H1 (cell line): ENCODE results near the gene TMED8. TPM values are rescaled to one million over a fixed set of nuclear protein-coding genes. Genes with fewer than 3 reads are reported as not detected.

ENCODE experiments used
- CTCF ChIA-PET: fragments of 300-600 bp; sonication (Branson Sonifier 250); formaldehyde crosslinking; loops from one replicate; lab custom pipeline; 2021; ENCODE audit not compliant: partially characterized antibody; lab: Charles Lee
- POLR2A ChIA-PET: fragments of 300-600 bp; sonication (Branson Sonifier 250); formaldehyde crosslinking; loops from one replicate; lab custom pipeline; 2021; ENCODE audit warnings: inconsistent platforms; ENCODE audit not compliant: partially characterized antibody; lab: Charles Lee
- DNase-seq, 2 experiments: peaks; one replicate each; pipeline versions ENCODE4 v3.0.0 to v3.0.0-alpha.2; 2010 to 2022; ENCODE audit warnings: low spot score in 2 of 2, low read depth in 1 of 2, mixed read lengths in 1 of 2
- FAIRE-seq: peaks from 2 replicates; lab custom pipeline; 2011; peaks lifted over from hg19 to GRCh38; lab: Jason Lieb, UNC
- H2AFZ ChIP-seq: 2 replicates; pipeline ENCODE4 v1.8.1; 2012; ENCODE audit warnings: low read length, inconsistent platforms
- H2AK5ac ChIP-seq: 2 replicates; pipeline ENCODE4 v1.6.1; 2013; ENCODE audit warnings: low read depth, low read length
- H2BK120ac ChIP-seq: replicated peaks from 2 replicates; pipeline ENCODE3; 2013; ENCODE audit warnings: low read depth, low read length, inconsistent platforms
- H2BK12ac ChIP-seq: 2 replicates; pipeline ENCODE4 v1.6.1; 2013; ENCODE audit warnings: low read depth, low read length
- H2BK15ac ChIP-seq: 2 replicates; pipeline ENCODE4 v1.6.1; 2013; ENCODE audit warnings: low read length
- H2BK20ac ChIP-seq: 2 replicates; pipeline ENCODE4 v1.6.1; 2013; ENCODE audit warnings: low read length
- H2BK5ac ChIP-seq: 2 replicates; pipeline ENCODE4 v1.6.1; 2013; ENCODE audit warnings: low read depth, low read length
- H3K14ac ChIP-seq: 2 replicates; pipeline ENCODE4 v1.6.1; 2013; ENCODE audit warnings: inconsistent platforms; ENCODE audit not compliant: insufficient read length
- H3K18ac ChIP-seq: 2 replicates; pipeline ENCODE4 v1.6.1; 2013; ENCODE audit warnings: low read length; ENCODE audit errors: extremely low read depth
- H3K23ac ChIP-seq: 2 replicates; pipeline ENCODE4 v1.6.1; 2013; ENCODE audit warnings: inconsistent platforms; ENCODE audit not compliant: insufficient read length
- H3K23me2 ChIP-seq: 2 replicates; pipeline ENCODE4 v1.6.1; 2013; ENCODE audit warnings: low read depth, low read length
- H3K27ac ChIP-seq: 2 replicates; pipeline ENCODE4 v1.6.1; 2011; ENCODE audit warnings: low read depth, low read length, inconsistent platforms
- H3K27me3 ChIP-seq, 4 experiments: replicated peaks in 1 of 4; 1 replicate in 1 of 4; 2 replicates in 3 of 4; pipeline versions ENCODE4 v1.6.1 to v1.8.1; 2011 to 2013; ENCODE audit warnings: low read length in 3 of 4, mild to moderate bottlenecking in 3 of 4, inconsistent platforms in 2 of 4, mixed read lengths in 2 of 4, moderate library complexity in 1 of 4; ENCODE audit not compliant: control insufficient read depth in 3 of 4, insufficient read depth in 3 of 4; ENCODE audit errors: extremely low read depth in 1 of 4
- H3K36me3 ChIP-seq, 4 experiments: 2 replicates each; pipeline versions ENCODE4 v1.6.1 to v1.8.1; 2011 to 2013; ENCODE audit warnings: mild to moderate bottlenecking in 4 of 4, low read length in 3 of 4, moderate library complexity in 2 of 4, control low read depth in 1 of 4, inconsistent platforms in 1 of 4; ENCODE audit not compliant: insufficient read depth in 4 of 4, control insufficient read depth in 2 of 4
- H3K4ac ChIP-seq: replicated peaks from 2 replicates; pipeline ENCODE3; 2013; ENCODE audit warnings: low read length, low read depth, mixed read lengths, inconsistent platforms; ENCODE audit not compliant: insufficient read length
- H3K4me1 ChIP-seq, 4 experiments: replicated peaks in 1 of 4; 1 replicate in 1 of 4; 2 replicates in 3 of 4; pipeline versions ENCODE4 v1.6.1 to v1.8.1; 2011 to 2013; ENCODE audit warnings: low read length in 3 of 4, inconsistent platforms in 2 of 4, mixed read lengths in 1 of 4; ENCODE audit not compliant: insufficient read depth in 4 of 4, control insufficient read depth in 3 of 4
- H3K4me2 ChIP-seq, 2 experiments: 2 replicates each; pipeline versions ENCODE4 v1.6.1 to v1.8.1; 2011 to 2013; ENCODE audit warnings: low read depth in 2 of 2, low read length in 2 of 2, control low read depth in 1 of 2, inconsistent platforms in 1 of 2, mild to moderate bottlenecking in 1 of 2; ENCODE audit not compliant: insufficient read depth in 1 of 2
- H3K4me3 ChIP-seq, 4 experiments: fragments of 200-600, 300-600 bp in 1 of 4; sonication (generic), shearing (Covaris generic), sonication (Bioruptor Twin) in 1 of 4; 2 replicates each; pipeline versions ENCODE4 v1.5.1 to v1.8.1; 2011 to 2016; ENCODE audit warnings: low read length in 4 of 4, low read depth in 3 of 4, control low read depth in 2 of 4, inconsistent platforms in 2 of 4, mild to moderate bottlenecking in 2 of 4, mixed read lengths in 1 of 4, moderate library complexity in 1 of 4; ENCODE audit not compliant: insufficient read depth in 2 of 4; ENCODE audit errors: extremely low read depth in 1 of 4
- H3K56ac ChIP-seq: replicated peaks from 2 replicates; pipeline ENCODE3; 2013; ENCODE audit warnings: low read depth, mild to moderate bottlenecking, mixed read lengths, low read length, inconsistent platforms; ENCODE audit not compliant: insufficient read length
- H3K79me1 ChIP-seq: 2 replicates; pipeline ENCODE4 v1.6.1; 2013; ENCODE audit warnings: low read depth, low read length, control low read depth
- H3K79me2 ChIP-seq, 2 experiments: 2 replicates each; pipeline versions ENCODE4 v1.6.1 to v1.8.1; 2012 to 2013; ENCODE audit warnings: low read length in 2 of 2, mild to moderate bottlenecking in 2 of 2, inconsistent platforms in 1 of 2; ENCODE audit not compliant: insufficient read depth in 2 of 2, control insufficient read depth in 1 of 2
- H3K9ac ChIP-seq, 4 experiments: replicated peaks in 1 of 4; 1 replicate in 1 of 4; 2 replicates in 3 of 4; pipeline versions ENCODE4 v1.6.1 to v1.8.1; 2011 to 2013; ENCODE audit warnings: low read depth in 3 of 4, low read length in 3 of 4, control low read depth in 2 of 4, mild to moderate bottlenecking in 2 of 4, moderate library complexity in 2 of 4, inconsistent platforms in 1 of 4; ENCODE audit errors: extremely low read depth in 1 of 4
- H3K9me3 ChIP-seq, 2 experiments: 2 replicates each; pipeline versions ENCODE4 v1.6.1 to v1.8.1; 2012 to 2013; ENCODE audit warnings: mild to moderate bottlenecking in 2 of 2, moderate library complexity in 2 of 2, control low read depth in 1 of 2, inconsistent platforms in 1 of 2, low read depth in 1 of 2, low read length in 1 of 2, mixed read lengths in 1 of 2; ENCODE audit not compliant: insufficient read depth in 2 of 2
- H4K20me1 ChIP-seq, 2 experiments: replicated peaks in 1 of 2; 2 replicates each; pipeline versions ENCODE3 to v1.8.1; 2011 to 2013; ENCODE audit warnings: inconsistent platforms in 2 of 2, low read length in 2 of 2, mild to moderate bottlenecking in 1 of 2; ENCODE audit not compliant: insufficient read depth in 2 of 2, control insufficient read depth in 1 of 2
- H4K5ac ChIP-seq: 2 replicates; pipeline ENCODE4 v1.6.1; 2013; ENCODE audit warnings: low read length, low read depth, mixed read lengths, inconsistent platforms; ENCODE audit not compliant: insufficient read length
- H4K8ac ChIP-seq: 2 replicates; pipeline ENCODE4 v1.8.0; 2013; ENCODE audit warnings: mild to moderate bottlenecking, moderate library complexity, low read length, inconsistent platforms; ENCODE audit not compliant: insufficient read depth; ENCODE audit errors: extremely low read depth
- H4K91ac ChIP-seq: replicated peaks from 2 replicates; pipeline ENCODE3; 2013; ENCODE audit warnings: low read length, mixed read lengths, inconsistent platforms; ENCODE audit not compliant: insufficient read length
- KDM1A ChIP-seq: fragments of 200-600, 300-600 bp; sonication (generic); IDR thresholded peaks from 2 replicates; pipeline ENCODE4 v1.7.1; 2016; ENCODE audit warnings: mild to moderate bottlenecking, low read length, borderline replicate concordance
- RBBP5 ChIP-seq: IDR thresholded peaks from 2 replicates; pipeline ENCODE4 v1.7.1; 2012; ENCODE audit warnings: low read depth, mild to moderate bottlenecking, inconsistent platforms, low read length, moderate library complexity, borderline replicate concordance
- WGBS, 2 experiments: shearing (Covaris generic) in 1 of 2; methylation state at CpG; one replicate each; pipeline versions ENCODE4 v1.1.6 to v1.1.7; 2013 to 2015; ENCODE audit warnings: low lambda C conversion rate in 2 of 2, mixed read lengths in 2 of 2, inconsistent platforms in 1 of 2, low coverage in 1 of 2, missing lambda C conversion rate in 1 of 2; ENCODE audit not compliant: insufficient replicate concordance in 2 of 2, insufficient coverage in 1 of 2, insufficient read length in 1 of 2; ENCODE audit errors: extremely low coverage in 1 of 2, missing lambda C conversion rate in 1 of 2; 5-methylcytosine and 5-hydroxymethylcytosine counted together
- polyA plus RNA-seq, 7 experiments: library from polyadenylated mRNA; depleted of rRNA in 3 of 7; stranded (reverse) in 5 of 7; unstranded in 2 of 7; fragments of >200 nt in 5 of 7; fragments of 200-250 nt in 2 of 7; gene quantifications; 1 replicate in 5 of 7; 2 replicates in 1 of 7; 4 replicates in 1 of 7; pipeline versions ENCODE4 v1.2.1 to v1.2.3, GENCODE V29; 2011 to 2013; ENCODE audit warnings: missing spikeins in 2 of 7, mixed read lengths in 2 of 7
- total RNA-seq: library from RNA; stranded (reverse); fragmentation: NEBNext Ultra II Directional; extraction: Animal tissue kit (Norgen Biotek cat#: 25700); gene quantifications from 2 replicates; pipeline ENCODE4 v1.2.1, GENCODE V29; 2021

TMED8 gene
- total and polyA plus RNA-seq, 2 of the 8 experiments (the other 6 are each of a cell fraction or from before 2014, with no cell fraction given) = 5.5 to 13.4 TPM

DNA sequence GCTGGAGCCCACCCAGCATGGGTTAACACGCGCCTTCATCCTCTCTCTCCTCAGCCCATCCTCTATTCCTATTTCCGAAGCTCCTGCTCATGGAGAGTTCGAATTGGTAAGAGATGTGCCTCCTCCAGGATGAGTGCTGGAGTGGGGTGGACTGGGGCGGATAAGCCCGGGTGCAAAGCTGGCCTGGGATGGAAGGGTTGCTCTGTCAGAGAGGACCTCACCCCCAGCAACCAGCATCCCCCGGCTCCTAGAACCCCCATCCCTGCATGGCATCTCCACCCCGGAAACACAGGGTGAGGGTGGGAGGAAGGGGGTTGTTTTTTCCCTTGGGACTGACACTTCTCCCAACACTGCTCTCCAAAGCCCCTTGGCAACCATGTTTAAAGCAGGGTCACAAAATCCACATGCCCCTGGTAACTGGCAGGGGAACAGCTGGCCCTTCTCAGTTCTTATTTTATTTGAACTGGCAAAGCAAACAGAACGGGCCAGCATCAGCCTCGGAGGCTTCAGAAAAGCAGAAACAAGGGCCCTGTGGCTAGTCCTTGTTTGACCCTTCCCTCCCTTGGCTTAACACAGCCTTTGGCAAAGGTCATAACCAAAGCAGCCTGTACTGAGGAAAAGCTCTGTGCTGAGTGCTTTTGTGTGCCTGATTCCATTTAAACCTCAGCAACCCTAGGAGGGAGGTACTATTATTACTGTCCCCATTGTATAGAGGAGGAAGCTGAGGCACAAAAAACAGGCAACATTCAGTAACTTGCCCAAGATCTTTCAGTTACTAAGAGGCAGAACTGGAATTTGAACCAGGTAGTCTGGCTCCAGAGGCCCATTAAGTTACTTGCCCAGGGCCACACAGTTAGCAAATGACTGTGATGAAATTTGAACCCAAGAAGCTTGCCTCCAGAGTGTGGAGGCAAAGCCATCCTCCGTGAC, 51.8 kb downstream of the TMED8 start:
- Histone ChIP-seq H2BK15ac (no peak overlapping the region), H3K4me2 (no peak overlapping the region), H3K4me1 (peaks cover 4 to 11% (median 7%) of the 10 kb centered on the region in 4 experiments; a peak in 6 of 7 replicates), H3K79me1 (no peaks in the 10 kb centered on the region), H2BK20ac (no peak overlapping the region), H2AFZ (no peak overlapping the region), H3K9ac (no peak overlapping the region), H4K5ac (no peak overlapping the region), H3K9me3 (no peaks in the 10 kb centered on the region), H3K27me3 (no peaks in the 10 kb centered on the region), H4K8ac (no peak overlapping the region; the same call in 1 of the 2 replicates), H4K91ac (no peak overlapping the region), H3K14ac (no peak overlapping the region), H3K36me3 (no peaks in the 10 kb centered on the region), H2AK5ac (no peak overlapping the region), H3K27ac (no peak overlapping the region), H3K4ac (no peak overlapping the region), H3K23me2 (peaks cover 2% of the 10 kb centered on the region), H2BK120ac (no peak overlapping the region), H2BK12ac (0 out of 2 replicates have a peak overlapping the region, but pooled peaks have one; percentile 17), H3K79me2 (no peaks in the 10 kb centered on the region; a peak in 1 of 4 replicates), H3K56ac (no peak overlapping the region), H3K23ac (no peak overlapping the region), H3K4me3 (no peak overlapping the region), H3K18ac (no peak overlapping the region), H4K20me1 (no peaks in the 10 kb centered on the region), H2BK5ac (no peak overlapping the region)
- 90% methylated on average over 11 of the region's 11 CpGs; no CpG with 5 or more reads in 1 of the 2 experiments for WGBS, 2 experiments
- no peak for DNase-seq
- no peak for FAIRE-seq
- POLR2A ChIA-PET = interaction anchor here (1.1 to 1.3 kb wide), 3 partner anchors 9 to 16 kb away, joined by 3 to 5 read pairs (median 4); no protein-coding TSS in a partner anchor
- CTCF ChIA-PET = interaction anchor here (0.9 to 5.3 kb wide), 13 partner anchors 9 to 226 kb away, joined by 3 to 40 read pairs (median 4); partner anchors contain the start of genes SAMD15 and TMED8
- TF ChIP-seq RBBP5 = no peak
- peak; percentile 33; the same call in 1 of the 2 replicates for TF ChIP-seq KDM1A
